Cardiac fibroblast (primary cell): Measurements from ENCODE around the gene TDRD12.
"Not testable (repeated sequence)": the region's sequence is repeated elsewhere in the genome, so short reads cannot be mapped to it uniquely, and the experiment has no call there.

Source experiments
- DNase-seq, 2 donors: peaks; one replicate each; pipeline versions ENCODE4 v3.0.0 to v3.0.0-alpha.2; 2010; ENCODE audit warnings: low read depth in 2 of 2
- H3K4me3 ChIP-seq, 2 donors: replicated peaks in 1 of 2; 1 replicate in 1 of 2; 2 replicates in 1 of 2; pipeline ENCODE4 v1.5.1; 2011; ENCODE audit warnings: low read depth in 2 of 2, low read length in 2 of 2, mild to moderate bottlenecking in 2 of 2, moderate library complexity in 1 of 2
- TF ChIP-seq, protein P1 (sequence below): IDR thresholded peaks from one replicate; pipeline ENCODE4 v1.5.1; 2011; ENCODE audit warnings: low read depth, mild to moderate bottlenecking, low read length, inconsistent platforms

TDRD12 gene

DNA sequence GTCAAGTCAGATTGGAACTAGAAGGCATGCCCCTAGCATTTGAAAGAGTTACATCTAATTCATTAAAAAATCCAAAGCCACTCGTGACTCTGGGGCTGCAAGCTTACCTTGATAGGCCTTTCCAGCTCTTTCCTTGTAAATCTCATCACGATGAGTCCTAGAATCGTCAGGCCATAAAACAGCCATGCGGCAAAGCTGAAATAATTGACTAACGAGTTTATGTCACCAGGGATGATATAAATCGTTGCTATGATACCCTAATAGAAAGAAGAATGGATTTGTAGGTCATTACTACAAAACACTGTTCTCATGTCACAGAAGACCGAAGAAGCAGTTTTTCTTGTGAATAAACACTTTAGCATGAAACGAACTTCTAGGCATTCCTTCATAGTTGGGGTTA is 122.5 kb downstream of the TDRD12 start:
- DNase-seq = no peak
- TF ChIP-seq, protein P1, sequence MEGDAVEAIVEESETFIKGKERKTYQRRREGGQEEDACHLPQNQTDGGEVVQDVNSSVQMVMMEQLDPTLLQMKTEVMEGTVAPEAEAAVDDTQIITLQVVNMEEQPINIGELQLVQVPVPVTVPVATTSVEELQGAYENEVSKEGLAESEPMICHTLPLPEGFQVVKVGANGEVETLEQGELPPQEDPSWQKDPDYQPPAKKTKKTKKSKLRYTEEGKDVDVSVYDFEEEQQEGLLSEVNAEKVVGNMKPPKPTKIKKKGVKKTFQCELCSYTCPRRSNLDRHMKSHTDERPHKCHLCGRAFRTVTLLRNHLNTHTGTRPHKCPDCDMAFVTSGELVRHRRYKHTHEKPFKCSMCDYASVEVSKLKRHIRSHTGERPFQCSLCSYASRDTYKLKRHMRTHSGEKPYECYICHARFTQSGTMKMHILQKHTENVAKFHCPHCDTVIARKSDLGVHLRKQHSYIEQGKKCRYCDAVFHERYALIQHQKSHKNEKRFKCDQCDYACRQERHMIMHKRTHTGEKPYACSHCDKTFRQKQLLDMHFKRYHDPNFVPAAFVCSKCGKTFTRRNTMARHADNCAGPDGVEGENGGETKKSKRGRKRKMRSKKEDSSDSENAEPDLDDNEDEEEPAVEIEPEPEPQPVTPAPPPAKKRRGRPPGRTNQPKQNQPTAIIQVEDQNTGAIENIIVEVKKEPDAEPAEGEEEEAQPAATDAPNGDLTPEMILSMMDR = no peak
- H3K4me3 ChIP-seq = no peak overlapping the region

DNA sequence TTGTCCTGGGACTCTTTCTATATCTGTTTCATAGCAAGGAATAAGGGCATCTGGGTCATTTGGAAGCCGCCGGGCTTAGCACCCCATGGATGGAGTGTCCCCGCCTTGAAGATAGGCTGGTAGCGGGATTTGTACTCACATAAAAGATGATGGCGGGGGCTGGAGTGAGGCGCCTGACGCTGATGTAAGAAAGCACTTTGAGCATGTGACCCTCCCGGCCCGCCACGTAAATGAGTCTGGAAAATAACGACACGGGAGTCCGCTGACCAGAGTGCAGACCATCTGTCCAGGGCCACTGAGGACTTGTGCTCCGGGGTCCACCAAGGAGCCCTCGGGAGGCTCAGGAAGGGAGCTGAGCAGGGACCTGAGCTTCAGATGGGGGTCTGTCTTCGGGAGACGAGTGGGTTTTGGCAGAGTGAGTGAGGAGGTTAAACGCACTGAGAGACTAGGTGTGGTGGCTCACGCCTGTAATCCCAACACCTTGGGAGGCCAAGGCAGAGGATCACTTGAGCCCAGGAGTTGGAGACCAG is 124.2 kb downstream of the TDRD12 start:
- H3K4me3 ChIP-seq = no peak overlapping the region
- TF ChIP-seq, protein P1 = no peak
- DNase-seq = no peak

DNA sequence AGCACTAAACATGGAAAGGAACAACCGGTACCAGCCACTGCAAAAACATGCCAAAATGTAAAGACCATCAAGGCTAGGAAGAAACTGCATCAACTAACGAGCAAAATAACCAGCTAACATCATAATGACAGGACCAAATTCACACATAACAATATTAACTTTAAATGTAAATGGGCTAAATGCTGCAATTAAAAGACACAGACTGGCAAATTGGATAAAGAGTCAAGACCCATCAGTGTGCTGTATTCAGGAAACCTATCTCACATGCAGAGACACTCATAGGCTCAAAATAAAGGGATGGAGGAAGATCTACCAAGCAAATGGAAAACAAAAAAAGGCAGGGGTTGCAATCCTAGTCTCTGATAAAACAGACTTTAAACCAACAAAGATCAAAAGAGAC is 128.5 kb downstream of the TDRD12 start:
- DNase-seq, H3K4me3 ChIP-seq: not testable (repeated sequence)

DNA sequence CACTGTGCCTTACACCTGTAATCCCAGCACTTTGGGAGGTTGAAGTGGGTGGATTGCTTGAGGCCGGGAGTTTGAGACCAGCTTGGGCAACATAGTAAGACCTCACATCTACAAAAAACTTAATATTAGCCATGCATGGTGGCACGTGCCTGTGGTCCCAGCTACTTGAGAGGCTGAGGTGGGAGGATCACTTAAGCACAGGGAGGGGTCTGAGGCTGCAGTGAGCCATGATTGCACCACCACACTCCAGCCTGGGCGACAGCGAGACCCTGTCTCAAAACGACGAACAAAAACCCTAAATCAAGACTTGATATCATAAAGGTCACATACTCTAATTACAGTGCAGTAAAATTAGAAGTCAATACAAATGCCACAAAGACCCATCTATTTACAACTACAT is 132.6 kb downstream of the TDRD12 start:
- DNase-seq = no peak
- no peak overlapping the region for H3K4me3 ChIP-seq
- TF ChIP-seq, protein P1 = no peak

DNA sequence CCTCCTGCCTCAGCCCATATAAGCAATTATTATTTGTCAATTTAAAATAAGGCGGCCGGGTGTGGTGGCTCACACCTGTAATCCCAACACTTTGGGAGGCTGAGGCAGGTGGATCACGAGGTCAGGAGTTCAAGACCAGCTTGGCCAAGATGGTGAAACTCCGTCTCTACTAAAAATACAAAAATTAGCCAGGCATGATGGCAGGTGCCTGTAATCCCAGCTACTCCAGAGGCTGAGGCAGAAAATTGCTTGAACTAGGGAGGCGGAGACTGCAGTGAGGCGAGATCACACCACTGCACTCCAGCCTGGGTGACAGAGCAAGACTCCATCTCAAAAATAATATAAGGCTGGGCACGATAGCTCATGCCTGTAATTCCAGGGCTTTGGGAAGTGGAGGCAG is 137.3 kb downstream of the TDRD12 start:
- DNase-seq, H3K4me3 ChIP-seq: not testable (repeated sequence)

DNA sequence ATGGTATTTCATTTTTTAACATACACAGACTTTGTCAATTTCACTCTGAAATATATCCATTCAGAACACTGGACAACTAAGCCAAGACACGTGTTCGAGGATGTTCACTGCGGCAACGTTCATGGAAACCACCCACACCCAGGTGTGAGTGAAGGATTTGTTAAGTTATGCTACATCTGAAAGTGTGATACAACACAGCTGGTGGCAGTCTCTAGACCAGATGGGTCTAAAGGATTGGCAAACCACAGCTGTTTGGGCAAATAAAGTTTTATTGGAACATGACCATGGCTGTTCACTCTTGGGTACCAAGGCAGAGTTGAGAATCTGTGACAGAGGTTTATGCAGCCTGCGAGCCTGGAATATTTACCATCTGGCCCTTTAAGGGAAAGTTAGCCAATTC is 138.0 kb downstream of the TDRD12 start:
- no peak overlapping the region for H3K4me3 ChIP-seq
- TF ChIP-seq, protein P1 = no peak
- no peak for DNase-seq

DNA sequence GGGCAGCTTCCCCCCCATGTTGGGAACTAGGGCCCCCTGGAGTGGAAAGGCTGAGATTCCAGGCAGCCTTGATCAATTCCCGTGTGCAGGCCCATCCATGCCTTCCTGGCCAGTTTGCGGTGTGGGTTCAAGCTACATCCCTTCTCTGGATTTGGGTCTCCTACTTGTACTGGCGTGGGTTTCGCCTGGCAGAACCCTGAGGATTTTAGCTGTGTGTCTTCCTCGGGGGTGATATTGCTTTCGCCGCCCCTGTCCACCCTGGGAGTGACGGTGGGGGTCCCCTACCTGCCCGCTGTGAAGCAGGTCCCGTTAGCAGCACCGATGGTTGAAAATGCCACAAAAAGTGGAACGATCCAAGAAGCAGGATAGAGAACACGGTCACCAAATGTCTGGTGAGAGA is 138.6 kb downstream of the TDRD12 start:
- no peak overlapping the region for H3K4me3 ChIP-seq
- no peak for DNase-seq
- TF ChIP-seq, protein P1 = no peak

DNA sequence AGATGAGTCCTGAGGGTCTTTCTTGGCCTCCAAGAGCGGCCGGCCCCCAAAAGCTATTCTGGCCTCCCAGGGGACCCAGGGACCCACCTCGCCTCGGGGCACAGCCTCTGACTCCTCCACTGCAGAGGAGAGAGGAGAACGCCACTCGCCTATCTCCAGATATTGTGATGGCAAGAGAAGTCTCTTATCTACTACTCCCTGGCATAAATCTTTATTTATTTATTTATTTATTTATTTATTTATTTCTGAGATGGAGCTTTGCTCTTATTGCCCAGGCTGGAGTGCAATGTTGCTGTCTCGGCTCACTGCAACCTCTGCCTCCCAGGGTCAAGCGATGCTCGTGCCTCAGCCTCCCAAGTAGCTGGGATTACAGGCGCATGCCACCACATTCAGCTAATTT is 139.0 kb downstream of the TDRD12 start:
- DNase-seq = no peak
- TF ChIP-seq, protein P1 = no peak
- H3K4me3 ChIP-seq = no peak overlapping the region
